GM18508 (cell line): Measurements from ENCODE around the gene RAB11FIP4.
"Not testable (repeated sequence)": the region's sequence is repeated elsewhere in the genome, so short reads cannot be mapped to it uniquely, and the experiment has no call there.

Experiments
- ATAC-seq: cut with Tn5 transposase; IDR thresholded peaks from one replicate; pipeline ENCODE4 v1.9.1; 2021; ENCODE audit warnings: moderate number of reproducible peaks; ENCODE audit not compliant: insufficient read depth, unreplicated experiment

Gene RAB11FIP4, protein sequence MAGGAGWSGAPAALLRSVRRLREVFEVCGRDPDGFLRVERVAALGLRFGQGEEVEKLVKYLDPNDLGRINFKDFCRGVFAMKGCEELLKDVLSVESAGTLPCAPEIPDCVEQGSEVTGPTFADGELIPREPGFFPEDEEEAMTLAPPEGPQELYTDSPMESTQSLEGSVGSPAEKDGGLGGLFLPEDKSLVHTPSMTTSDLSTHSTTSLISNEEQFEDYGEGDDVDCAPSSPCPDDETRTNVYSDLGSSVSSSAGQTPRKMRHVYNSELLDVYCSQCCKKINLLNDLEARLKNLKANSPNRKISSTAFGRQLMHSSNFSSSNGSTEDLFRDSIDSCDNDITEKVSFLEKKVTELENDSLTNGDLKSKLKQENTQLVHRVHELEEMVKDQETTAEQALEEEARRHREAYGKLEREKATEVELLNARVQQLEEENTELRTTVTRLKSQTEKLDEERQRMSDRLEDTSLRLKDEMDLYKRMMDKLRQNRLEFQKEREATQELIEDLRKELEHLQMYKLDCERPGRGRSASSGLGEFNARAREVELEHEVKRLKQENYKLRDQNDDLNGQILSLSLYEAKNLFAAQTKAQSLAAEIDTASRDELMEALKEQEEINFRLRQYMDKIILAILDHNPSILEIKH

DNA sequence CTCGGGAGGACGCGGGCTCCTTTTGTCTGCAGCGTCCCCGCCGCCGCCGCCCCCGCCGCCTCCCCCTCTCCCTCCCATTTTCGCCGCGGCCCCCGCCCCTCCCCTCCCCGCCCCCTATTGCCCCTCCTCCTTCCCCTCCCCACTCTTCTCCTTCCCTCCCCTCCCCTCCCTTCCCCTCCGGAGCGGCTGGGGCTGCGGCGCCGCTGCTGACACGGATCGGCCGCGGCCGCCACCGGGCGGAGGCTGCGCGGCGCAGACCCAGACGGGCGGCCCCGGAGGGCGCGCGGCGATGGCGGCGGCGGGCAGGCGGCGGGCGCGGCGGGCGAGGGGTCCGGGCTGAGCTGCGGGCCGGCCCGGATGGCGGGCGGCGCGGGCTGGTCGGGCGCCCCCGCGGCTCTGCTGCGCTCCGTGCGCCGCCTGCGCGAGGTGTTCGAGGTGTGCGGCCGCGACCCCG lies at the start of gene RAB11FIP4:
RAB11FIP4 (plus strand) TSS at position 180 of the 454 bp plus-strand sequence; CDS start at position 358, 178 bp downstream.
- ATAC-seq = no peak

GRCh38 chr17:31345191-31345747 lies 46.2 kb upstream of the RAB11FIP4 start:
- not testable (repeated sequence) for ATAC-seq

DNA sequence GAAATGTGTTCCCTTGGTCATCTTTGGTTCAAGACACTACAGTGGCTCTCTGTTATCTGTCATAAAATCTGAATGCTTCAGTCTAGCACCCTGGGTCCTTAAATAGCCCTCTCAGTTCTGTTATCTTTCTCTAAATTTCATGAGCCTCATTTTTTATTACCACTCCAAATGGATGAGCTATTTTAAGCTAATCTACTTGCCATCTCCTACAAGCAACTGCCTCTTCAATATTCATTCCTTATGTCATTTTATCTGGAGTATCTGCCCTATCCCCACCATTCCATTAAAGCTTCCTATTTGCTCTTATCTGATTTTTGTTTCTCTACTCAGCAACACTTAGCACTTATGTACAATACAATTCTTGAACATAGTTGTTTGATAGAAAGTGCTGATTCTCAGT lies 42.0 kb upstream of the RAB11FIP4 start:
- ATAC-seq = no peak

DNA sequence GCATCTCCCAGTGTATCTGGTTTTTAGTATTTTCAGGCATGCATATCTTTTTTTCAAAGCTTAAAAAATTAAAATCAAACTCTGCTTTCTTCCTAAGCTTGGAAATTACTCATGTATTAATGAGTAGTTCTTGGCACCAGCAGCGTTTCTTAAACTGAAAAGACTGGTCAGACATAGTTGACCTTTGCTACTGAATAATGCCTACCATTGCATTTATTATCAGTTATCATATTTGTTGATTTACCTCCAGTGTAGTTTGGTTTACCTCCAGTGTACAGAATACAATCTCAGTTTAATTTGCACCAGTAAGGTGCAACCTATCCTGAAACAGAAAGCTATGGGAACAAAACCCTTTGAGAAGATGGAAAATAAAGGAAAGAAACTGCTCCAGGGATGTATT lies 35.5 kb upstream of the RAB11FIP4 start:
- no peak for ATAC-seq

DNA sequence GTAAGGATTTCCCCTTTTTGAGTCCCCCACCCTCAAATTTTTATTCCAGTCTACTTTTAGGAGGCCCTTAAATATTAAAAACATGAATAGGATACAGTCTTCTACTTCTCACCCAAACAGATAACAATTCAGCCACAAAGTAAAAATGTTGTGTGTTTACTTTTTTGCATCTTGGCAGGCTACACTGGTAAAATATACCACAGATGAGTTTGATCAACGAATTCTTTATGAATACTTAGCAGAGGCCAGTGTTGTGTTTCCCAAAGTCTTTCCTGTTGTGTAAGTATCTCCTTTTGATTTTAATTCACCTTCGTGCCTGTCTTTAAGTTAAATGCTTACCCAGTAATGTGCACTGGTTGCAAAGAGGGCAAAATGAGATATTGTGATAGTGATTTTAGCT lies 34.4 kb upstream of the RAB11FIP4 start:
- no peak for ATAC-seq

DNA sequence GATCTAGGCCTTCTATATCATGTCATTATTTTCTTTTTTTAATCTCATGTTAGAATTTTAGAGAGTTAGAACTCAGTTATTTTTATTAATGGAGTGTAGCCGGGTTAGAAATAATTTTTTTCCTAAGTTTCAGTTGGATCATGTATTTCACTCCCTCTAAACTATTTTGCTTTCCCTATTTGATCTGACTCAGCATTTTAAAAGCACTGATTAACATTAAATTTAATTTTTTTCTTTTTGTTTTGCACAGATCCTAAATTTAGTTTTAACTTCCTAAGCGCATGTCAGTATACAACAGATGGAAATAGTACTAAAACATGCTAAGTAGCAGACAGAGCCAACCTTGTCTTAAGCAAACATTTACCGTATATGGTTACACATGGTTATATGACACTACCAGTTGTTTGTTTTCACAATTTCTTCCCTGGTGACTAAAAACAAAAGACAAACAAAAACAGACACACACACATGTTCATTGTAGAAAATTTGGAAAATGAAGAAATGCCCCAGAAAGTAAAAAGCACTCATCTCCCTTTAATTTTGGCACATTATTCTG lies 33.6 kb upstream of the RAB11FIP4 start:
- no peak for ATAC-seq

- no peak for ATAC-seq
These were observed 27.5 kb upstream of the RAB11FIP4 start for GRCh38 chr17:31364012-31364411.

GRCh38 chr17:31366088-31366487 lies 25.4 kb upstream of the RAB11FIP4 start:
- ATAC-seq = no peak

DNA sequence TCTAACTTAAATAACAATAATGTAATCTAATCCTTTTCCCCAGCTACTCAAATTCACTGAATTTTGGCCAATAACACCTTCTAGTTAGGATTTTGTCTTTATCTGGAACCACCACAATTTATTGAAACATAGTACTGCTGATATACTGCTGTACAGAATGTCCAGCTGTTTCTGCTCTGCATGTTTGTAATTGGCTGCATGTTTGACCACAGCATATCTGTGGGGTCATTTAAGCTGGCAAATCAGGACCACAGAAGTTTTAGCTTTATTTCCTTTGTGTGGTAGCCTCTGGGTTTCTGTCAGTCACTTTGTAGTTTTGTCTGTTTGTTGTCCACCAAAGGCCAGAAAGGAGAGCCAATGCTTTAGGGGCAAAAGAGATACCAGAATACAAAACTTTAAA lies 22.2 kb upstream of the RAB11FIP4 start:
- ATAC-seq = no peak

DNA sequence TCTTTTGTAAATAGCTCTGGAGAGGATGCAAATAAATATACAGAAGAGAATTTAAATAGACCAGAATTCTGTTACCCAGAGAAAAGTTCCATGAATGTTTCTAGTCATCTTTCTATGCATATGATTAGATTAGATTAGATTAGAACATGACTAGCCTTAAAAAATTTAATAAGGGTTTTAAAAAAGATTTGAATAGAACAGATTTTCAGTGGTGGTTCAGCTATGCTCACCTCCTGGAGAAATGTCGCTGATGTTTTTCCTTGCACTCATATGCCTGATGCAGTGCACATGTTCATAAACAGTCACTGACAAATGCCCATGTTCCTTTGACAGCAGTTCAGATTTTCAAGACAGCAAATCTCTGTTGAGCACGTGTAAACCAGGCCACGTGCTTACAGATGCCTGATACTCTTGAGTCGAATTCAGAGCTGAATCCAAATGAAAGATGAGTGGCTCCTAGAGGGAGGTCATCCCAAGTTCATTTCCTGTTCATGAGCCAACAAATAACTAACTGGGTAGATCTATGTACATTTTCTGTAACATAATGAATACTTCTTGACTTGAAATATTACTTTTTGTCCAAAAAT lies 19.9 kb upstream of the RAB11FIP4 start:
- ATAC-seq = no peak

- no peak for ATAC-seq
These were observed 18.1 kb upstream of the RAB11FIP4 start for GRCh38 chr17:31373150-31374093.

- no peak for ATAC-seq
These were observed 17.4 kb upstream of the RAB11FIP4 start for GRCh38 chr17:31374094-31374447.

DNA sequence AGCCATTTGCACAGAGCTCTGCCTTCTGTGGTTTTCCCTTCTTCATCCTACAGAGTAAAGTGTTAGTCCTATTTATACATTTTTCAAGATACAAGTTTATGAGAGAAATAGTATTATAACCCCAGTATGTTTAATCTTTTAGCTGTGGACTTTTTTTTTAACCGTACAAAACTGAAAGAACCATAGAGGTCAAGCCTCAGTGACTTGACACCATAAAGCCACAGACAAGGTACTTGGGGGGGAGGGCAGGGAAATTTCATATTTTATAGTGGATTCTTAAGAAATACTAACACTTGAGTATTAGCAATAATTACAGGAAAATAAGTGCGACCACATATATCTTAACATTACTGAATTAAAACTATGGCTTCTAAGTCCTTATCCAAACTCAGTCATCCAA lies 17.0 kb upstream of the RAB11FIP4 start:
- ATAC-seq = no peak

- no peak for ATAC-seq
These were observed 12.8 kb upstream of the RAB11FIP4 start for GRCh38 chr17:31378638-31379037.

GRCh38 chr17:31379597-31380205 lies 11.8 kb upstream of the RAB11FIP4 start:
- no peak for ATAC-seq

GRCh38 chr17:31381165-31381668 lies 10.3 kb upstream of the RAB11FIP4 start:
- no peak for ATAC-seq

DNA sequence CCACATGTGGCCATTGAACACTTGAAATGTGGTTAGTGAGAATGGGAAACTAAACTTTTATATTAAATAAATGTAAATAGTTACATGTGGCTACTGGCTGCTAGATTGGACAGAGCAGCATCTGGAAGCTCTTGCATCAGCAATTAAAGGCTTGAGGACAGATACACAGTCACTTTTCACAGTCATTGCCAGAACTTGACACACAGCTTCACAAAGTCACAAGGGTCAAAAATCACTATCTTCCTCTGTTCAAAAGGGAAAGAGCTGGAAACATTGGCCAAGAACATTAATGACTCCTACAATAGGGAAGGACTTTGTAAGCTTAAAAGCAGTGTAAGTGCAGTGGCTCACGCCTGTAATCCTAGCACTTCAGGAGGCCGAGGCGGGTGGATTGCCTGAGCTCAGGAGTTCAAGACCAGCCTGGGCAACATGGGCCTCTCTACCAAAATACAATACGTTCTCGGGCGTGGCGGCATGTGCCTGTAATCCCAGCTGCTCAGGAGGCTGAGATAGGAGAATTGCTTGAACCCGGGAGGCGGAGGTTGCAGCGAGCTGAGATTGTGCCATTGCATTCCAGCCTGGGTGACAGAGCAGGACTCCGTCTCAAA lies 8.7 kb upstream of the RAB11FIP4 start:
- ATAC-seq = not testable (repeated sequence)

DNA sequence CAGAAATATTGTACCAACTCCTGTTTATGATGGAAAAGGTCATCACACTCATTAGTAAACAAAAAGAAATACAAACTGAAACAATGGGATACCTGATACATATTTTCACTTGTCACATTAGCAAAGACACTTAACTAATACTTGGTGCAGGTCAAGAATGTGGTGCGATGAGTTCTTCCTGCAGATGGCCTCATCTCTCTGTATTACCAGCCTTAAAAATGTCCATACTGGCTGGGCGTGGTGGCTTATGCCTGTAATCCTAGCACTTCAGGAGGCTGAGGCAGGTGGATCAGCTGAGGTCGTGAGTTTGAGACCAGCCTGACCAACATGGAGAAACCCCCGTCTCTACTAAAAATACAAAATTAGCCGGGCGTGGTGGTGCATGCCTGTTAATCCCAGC lies 8.0 kb upstream of the RAB11FIP4 start:
- ATAC-seq = not testable (repeated sequence)
